Skeletal muscle satellite cell (primary cell): ENCODE results near the gene SLC4A3.
"Not testable (repeated sequence)": the region's sequence is repeated elsewhere in the genome, so short reads cannot be mapped to it uniquely, and the experiment has no call there.

Experiments used
- H3K27me3 ChIP-seq: 2 replicates; pipeline ENCODE4 v1.7.0; 2013; ENCODE audit warnings: low read length; ENCODE audit not compliant: control insufficient read depth, insufficient read depth
- H3K36me3 ChIP-seq: 2 replicates; pipeline ENCODE4 v1.7.0; 2013; ENCODE audit warnings: mild to moderate bottlenecking, control low read depth, low read length; ENCODE audit not compliant: insufficient read depth
- H3K4me1 ChIP-seq: 2 replicates; pipeline ENCODE4 v1.7.0; 2013; ENCODE audit warnings: low read length; ENCODE audit not compliant: control insufficient read depth, insufficient read depth
- H3K4me2 ChIP-seq: 2 replicates; pipeline ENCODE4 v1.7.0; 2013; ENCODE audit warnings: mild to moderate bottlenecking, low read length
- H3K4me3 ChIP-seq: 2 replicates; pipeline ENCODE4 v1.7.0; 2013; ENCODE audit warnings: low read length
- H3K9ac ChIP-seq: 2 replicates; pipeline ENCODE4 v1.7.0; 2013; ENCODE audit warnings: mild to moderate bottlenecking, low read depth, low read length, moderate library complexity
- H3K9me3 ChIP-seq: replicated peaks from 2 replicates; pipeline ENCODE4 v1.7.0; 2013; ENCODE audit warnings: mild to moderate bottlenecking, control low read depth, low read length

SLC4A3 gene

DNA sequence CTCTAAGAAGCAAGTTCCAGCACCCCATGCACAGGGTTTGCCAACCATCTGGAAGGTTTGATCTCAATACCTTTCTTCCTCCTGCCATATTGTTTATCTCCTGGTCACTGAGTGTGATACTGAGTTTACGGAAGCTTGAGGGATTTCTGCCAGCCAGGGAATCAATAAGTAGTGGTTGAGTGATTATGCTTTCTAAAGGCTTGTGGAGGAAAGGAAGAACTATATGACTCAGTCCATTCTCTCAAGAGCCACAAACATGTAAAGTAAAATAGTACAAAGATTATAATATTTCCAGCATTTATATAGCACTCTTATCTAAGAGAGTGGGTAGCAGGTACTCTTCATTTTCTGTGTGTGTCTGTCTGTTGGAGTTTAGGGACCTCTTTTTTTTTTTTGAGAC, 49.2 kb downstream of the SLC4A3 start:
- H3K4me2 ChIP-seq, result no peak overlapping the region
- peaks cover 1% of the 10 kb centered on the region for H3K4me1 ChIP-seq
- no peak overlapping the region for H3K4me3 ChIP-seq
- H3K27me3 ChIP-seq, result peaks cover 34% of the 10 kb centered on the region
- H3K9me3 ChIP-seq, result no peaks in the 10 kb centered on the region
- H3K9ac ChIP-seq, result no peak overlapping the region
- no peaks in the 10 kb centered on the region for H3K36me3 ChIP-seq

DNA sequence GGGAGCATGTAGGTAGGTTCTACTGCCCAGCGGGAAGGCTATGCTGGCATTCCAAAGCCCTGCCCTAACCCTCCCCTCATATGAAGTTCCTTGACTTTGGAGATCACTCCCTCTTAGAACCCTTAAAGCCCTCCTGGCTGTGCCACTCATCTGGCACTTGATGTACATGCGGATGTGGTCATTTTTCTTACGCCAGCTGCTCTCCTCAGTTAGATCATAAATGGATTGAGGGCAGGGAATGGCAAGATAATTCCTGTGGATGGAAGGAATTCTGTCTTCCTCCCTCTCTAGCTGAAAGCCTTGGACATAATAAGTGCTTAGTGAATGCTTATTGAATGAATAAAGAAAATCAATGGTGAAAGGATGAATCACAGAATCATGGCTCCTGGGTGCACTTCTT, 51.6 kb downstream of the SLC4A3 start:
- Histone ChIP-seq H3K36me3 (no peaks in the 10 kb centered on the region), H3K27me3 (peaks cover 21% of the 10 kb centered on the region), H3K9ac (no peak overlapping the region), H3K4me2 (no peak overlapping the region), H3K9me3 (no peaks in the 10 kb centered on the region), H3K4me3 (no peak overlapping the region), H3K4me1 (peaks cover 10% of the 10 kb centered on the region)

DNA sequence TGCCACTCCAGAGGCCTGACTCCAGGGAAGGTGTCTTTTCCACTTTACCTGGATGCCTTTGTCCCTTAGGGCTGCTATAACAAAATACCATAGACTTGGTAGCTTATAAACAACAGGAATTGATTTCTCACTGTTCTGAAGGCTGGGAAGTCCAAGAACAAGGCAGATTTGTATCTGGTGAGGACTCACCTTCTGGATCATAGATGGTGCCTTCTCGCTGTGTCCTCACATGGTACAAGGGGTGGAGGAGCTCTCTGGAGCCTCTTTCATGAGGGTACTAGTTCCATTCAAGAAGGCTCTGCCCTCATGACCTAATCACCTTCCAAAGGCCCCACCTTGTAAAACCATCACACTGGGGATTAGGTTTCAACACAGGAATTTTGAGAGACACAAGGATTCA, 52.1 kb downstream of the SLC4A3 start:
- Histone ChIP-seq H3K4me1 (peaks cover 10% of the 10 kb centered on the region), H3K4me3 (no peak overlapping the region), H3K36me3 (no peaks in the 10 kb centered on the region), H3K9ac (no peak overlapping the region), H3K27me3 (peaks cover 16% of the 10 kb centered on the region), H3K4me2 (no peak overlapping the region), H3K9me3 (no peaks in the 10 kb centered on the region)

DNA sequence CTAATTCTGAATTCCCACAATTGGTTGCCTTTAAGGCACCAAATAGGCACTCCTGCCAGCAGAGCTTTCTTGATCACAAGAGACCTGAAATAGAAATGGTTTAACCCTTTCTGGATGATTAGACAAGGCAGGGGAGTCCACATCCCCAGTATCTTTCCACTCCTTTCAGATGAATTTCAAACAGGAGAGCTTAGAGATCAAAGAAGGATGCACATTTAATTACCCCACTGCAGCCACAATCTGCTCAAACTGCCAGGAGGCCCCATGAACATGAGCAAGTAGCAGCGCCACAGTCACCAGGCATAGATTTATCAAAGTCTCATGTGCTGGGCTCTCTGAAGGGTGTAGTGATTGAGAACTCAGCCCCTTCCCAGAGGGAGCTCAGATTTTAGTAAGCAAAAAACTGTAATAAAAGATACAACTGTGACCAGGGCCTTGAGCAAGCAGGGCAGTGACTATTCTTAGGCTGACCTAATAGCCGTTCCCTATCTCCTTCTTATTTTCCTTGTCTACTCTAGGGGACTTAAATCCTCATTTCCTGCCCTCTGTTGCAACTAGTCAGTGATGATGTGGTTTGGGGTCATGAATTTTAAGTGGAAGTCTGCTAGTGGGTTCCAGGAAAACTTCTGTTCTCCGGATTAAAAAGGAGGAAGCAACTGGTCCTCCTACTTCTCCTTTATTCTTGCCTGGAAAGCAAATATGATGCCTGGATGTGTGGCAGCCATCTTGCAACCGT, 53.7 kb downstream of the SLC4A3 start:
- Histone ChIP-seq H3K9me3 (no peaks in the 10 kb centered on the region), H3K4me1 (peaks cover 17% of the 10 kb centered on the region), H3K9ac (no peak overlapping the region), H3K4me2 (no peak overlapping the region), H3K36me3 (no peaks in the 10 kb centered on the region), H3K4me3 (no peak overlapping the region), H3K27me3 (peaks cover under 1% of the 10 kb centered on the region)

DNA sequence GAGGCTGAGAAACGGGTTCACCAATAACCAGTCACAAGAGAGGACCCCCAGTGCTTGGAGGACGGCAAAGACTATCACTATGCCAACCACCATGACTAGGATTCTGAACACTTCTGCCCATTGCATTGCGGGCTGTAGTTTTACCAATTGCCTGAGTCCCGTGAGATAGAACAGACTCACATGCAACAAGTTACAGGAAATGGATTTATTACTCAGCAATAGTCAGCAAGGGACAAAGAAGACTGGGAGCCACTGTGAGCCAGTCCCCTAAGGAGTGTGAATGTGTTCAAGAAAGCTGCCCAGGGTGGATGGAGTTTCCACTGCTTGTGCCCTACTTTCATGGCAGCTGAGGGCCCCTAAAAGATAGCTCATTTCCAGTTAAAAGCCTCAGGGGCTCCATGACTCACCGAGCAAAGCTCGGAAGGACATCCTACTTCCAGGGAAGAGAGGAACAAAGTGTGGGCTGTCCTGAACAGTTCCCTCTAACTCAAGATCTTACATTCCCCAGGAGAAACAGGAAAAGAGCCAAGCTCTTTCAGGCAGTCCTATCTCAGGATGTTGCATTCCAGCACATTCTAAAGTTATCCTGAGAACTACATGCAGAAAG, 54.4 kb downstream of the SLC4A3 start:
- no peaks in the 10 kb centered on the region for H3K27me3 ChIP-seq
- no peaks in the 10 kb centered on the region for H3K36me3 ChIP-seq
- H3K4me3 ChIP-seq, result no peak overlapping the region
- no peak overlapping the region for H3K4me2 ChIP-seq
- no peak overlapping the region for H3K9ac ChIP-seq
- peaks cover 22% of the 10 kb centered on the region for H3K4me1 ChIP-seq
- no peaks in the 10 kb centered on the region for H3K9me3 ChIP-seq

DNA sequence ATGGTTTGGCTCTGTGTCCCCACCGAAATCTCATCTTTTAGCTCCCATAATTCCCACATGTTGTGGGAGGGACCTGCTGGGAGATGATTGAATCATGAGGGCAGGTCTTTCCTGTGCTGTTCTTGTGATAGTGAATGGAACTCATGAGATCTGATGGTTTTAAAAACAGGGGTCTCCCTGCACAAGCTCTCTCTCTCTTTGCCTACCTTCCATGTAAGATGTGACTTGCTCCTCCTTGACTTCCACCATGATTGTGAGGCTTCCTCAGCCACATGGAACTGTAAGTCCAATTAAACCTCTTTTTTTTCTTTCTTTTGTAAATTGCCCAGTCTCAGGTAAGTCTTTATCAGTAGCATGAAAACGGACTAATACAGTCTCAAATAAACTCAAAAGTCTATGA, 56.0 kb downstream of the SLC4A3 start:
- H3K27me3 ChIP-seq, H3K36me3 ChIP-seq, H3K9ac ChIP-seq, H3K4me3 ChIP-seq, H3K4me2 ChIP-seq, H3K9me3 ChIP-seq: not testable (repeated sequence)
- peaks cover 28% of the 10 kb centered on the region for H3K4me1 ChIP-seq

DNA sequence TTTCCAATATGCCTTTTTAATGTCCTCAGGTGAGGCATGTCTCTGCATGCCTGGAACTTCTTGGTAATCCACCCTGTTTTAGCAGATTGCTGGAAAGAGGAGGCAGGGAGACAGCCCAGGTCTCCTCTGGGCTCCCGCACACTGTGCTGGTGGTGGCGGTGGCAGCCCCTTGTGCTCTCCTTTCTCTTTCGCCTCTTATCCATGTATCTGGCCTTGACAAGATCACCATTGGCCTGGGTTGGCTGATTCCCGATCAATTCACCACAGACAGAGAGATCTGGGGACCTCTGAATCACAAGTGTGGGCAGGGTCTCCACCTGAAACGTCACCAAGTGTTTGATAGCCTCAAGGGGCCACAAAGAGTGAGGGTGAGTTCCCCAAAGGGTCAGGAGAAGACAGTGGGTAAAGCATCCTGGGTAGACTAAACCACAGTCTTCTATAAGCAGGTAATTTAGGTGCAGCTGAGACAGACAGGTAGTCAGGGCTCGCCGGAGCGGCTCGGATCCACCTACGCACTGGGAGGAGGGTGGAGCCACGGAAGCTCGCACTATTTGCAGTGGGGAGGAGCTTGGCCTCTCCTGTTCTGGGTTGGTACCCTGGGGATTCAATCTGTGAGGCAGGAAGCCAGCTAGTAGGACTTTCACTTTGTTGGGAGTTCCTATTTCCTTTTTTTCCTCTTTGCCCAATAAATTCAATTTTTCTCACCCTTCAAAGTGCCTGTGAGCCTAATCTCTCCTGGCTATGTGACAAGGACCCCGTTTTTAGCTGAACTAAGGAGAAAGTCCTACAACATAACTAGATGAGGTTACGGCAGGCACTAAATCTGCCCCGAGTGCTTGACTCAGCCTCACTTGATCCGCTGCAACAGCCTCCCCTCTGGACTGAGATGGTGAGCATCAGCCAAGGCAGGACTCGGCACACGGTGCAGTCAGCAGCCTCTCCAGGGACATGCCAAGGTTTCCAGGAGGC, 57.6 kb downstream of the SLC4A3 start:
- Histone ChIP-seq H3K36me3 (no peaks in the 10 kb centered on the region), H3K4me2 (peak overlapping the region; percentile 83), H3K4me1 (peaks cover 40% of the 10 kb centered on the region), H3K4me3 (peak overlapping the region; percentile 70), H3K27me3 (no peaks in the 10 kb centered on the region), H3K9ac (peak overlapping the region; percentile 74), H3K9me3 (no peaks in the 10 kb centered on the region)

DNA sequence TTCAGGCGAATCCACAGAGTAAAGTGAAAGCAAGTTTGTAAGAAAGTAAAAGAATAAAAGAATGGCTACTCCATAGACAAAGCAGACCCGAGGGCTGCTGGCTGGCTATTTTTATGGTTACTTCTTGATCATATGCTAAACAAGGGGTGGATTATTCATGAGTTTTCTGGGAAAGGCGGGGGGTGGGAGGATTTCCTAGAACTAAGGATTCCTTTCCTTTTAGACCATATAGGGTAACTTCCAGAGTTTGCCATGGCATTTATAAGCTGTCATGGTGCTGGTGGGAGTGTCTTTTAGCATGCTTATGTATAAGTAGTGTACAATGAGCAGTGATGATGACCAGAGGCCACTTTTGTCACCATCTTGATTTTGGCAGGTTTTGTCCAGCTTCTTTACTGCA, 59.8 kb downstream of the SLC4A3 start:
- no peaks in the 10 kb centered on the region for H3K27me3 ChIP-seq
- no peak overlapping the region for H3K9ac ChIP-seq
- no peaks in the 10 kb centered on the region for H3K36me3 ChIP-seq
- no peak overlapping the region for H3K4me2 ChIP-seq
- H3K4me1 ChIP-seq, result peaks cover 47% of the 10 kb centered on the region
- H3K9me3 ChIP-seq, result no peaks in the 10 kb centered on the region
- H3K4me3 ChIP-seq, result no peak overlapping the region

DNA sequence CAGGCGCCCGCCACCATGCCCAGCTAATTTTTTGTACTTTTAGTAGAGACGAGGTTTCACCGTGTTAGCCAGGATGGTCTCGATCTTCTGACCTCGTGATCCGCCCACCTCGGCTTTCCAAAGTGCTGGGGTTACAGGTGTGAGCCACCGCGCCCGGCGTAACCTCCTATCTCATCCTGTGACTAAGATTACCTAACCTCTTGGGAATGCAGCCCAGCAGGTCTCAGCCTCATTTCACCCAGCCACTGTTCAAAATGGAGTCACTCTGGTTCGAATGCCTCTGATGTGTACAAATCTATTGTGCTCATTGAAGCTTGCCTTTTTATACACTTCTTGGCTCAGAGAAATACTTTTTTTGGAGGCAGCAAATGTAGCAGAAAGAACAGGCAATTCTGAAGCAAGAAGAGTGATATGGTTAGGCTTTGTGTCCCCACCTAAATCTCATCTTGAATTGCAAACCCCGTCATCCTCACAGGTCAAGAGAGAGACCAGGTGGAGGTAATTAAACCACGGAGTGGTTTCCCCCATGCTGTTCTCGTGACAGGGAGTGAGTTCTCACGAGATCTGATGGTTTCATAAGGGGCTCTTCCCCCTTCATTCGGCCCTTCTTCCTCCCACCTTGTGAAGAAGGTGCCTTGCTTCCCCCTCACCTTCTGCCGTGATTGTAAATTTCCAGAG, 60.6 kb downstream of the SLC4A3 start:
- Histone ChIP-seq H3K36me3 (no peaks in the 10 kb centered on the region), H3K4me2 (peak overlapping the region; percentile 76), H3K4me3 (peak overlapping the region; percentile 25), H3K4me1 (peaks cover 45% of the 10 kb centered on the region), H3K9ac (peak overlapping the region; percentile 60), H3K27me3 (no peaks in the 10 kb centered on the region), H3K9me3 (no peaks in the 10 kb centered on the region)

DNA sequence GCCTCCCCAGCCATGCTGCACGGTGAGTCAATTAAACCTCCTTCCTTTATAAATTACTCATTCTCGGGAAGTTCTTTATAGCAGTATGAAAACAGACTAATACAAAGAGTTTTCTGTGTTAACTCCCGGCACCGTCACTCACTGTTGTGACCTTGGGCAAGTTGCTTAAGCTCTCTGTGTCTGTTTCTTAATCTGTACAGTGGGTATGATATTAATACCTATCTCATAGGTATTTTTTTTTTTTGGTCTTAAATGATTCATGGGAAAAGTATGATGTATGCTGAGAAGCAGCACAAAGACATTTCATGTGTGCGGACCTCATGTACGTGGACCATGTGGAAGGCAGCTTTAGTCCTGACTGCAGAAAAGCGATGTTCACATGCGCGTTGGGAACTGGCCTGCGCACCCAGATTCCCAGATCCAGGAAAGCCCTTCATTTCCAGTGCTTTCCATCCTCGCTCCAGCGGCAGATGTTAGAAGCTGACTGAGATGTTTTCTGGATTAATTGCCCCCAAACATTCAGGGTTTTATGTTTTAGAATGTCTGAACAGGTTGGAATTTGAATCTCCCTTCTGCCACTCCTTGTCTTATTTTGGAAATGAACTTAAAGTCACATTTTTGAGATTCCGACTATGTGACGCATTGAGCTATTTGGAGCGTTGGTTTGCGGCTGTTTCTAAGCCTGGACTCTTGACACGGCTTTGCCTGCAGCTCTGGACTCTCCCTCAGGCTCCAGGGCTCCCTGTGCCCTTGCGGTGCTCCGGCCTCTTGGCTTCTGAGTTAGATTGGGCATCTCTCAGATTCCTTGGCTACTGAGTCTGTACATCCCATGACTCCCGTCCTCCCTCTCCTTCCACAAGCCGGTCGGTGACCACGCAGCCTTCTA, 61.4 kb downstream of the SLC4A3 start:
- Histone ChIP-seq H3K9ac (peak overlapping the region; percentile 72), H3K4me3 (peak overlapping the region; percentile 49), H3K4me1 (peaks cover 45% of the 10 kb centered on the region)

More for the DNA sequence above, 61.4 kb downstream of the SLC4A3 start:
- Histone ChIP-seq H3K27me3 (no peaks in the 10 kb centered on the region), H3K36me3 (no peaks in the 10 kb centered on the region), H3K4me2 (peak overlapping the region; percentile 76), H3K9me3 (no peaks in the 10 kb centered on the region)
